IMR-90 (cell line): ENCODE measurements around the gene MBTPS1. TPM values are rescaled to one million over a fixed set of nuclear protein-coding genes. Genes with fewer than 3 reads are reported as not detected.

Experiments used
- ATAC-seq: fragments of 200-7000 bp; cut with Tn5 transposase; 2 replicates; pipeline ENCODE4 v1.9.1; 2020; ENCODE audit warnings: low read depth, mild to moderate bottlenecking, moderate library complexity
- BruUV-seq: library from RNA; stranded (reverse); fragments of 400-500 nt; replicated peaks from 2 replicates; lab custom pipeline; 2021; lab: Mats Ljungman, UMichigan
- CTCF ChIA-PET: fragments of 300-600 bp; formaldehyde crosslinking; extraction: SDS; loops from one replicate; lab custom pipeline; 2021; ENCODE audit warnings: antibody characterized with exemption; lab: Yijun Ruan, JAX
- POLR2A ChIA-PET: fragments of 300-600 bp; sonication (Branson Sonifier 250); formaldehyde crosslinking; loops from one replicate; lab custom pipeline; 2022; ENCODE audit warnings: antibody characterized with exemption; ENCODE audit not compliant: unreplicated experiment; lab: Charles Lee
- DNase-seq: peaks from one replicate; pipeline ENCODE4 v3.0.0; 2013
- H2AFZ ChIP-seq: replicated peaks from 2 replicates; pipeline ENCODE3; 2013; ENCODE audit warnings: low read length, mild to moderate bottlenecking; ENCODE audit not compliant: poor library complexity
- H2AK5ac ChIP-seq: 2 replicates; pipeline ENCODE4 v1.6.1; 2013; ENCODE audit warnings: low read depth, low read length, inconsistent platforms
- H2AK9ac ChIP-seq: replicated peaks from 2 replicates; pipeline ENCODE3; 2013; ENCODE audit warnings: mild to moderate bottlenecking, low read depth, low read length, moderate library complexity; ENCODE audit not compliant: poor library complexity
- H2BK120ac ChIP-seq: 2 replicates; pipeline ENCODE4 v1.6.1; 2013; ENCODE audit warnings: low read depth, low read length, inconsistent platforms
- H2BK15ac ChIP-seq: 3 replicates; pipeline ENCODE4 v1.6.1; 2013; ENCODE audit warnings: low read depth, low read length, inconsistent platforms
- H2BK20ac ChIP-seq: 2 replicates; pipeline ENCODE4 v1.6.1; 2013; ENCODE audit warnings: low read depth, mild to moderate bottlenecking, inconsistent platforms, low read length, moderate library complexity
- H2BK5ac ChIP-seq: 2 replicates; pipeline ENCODE4 v1.6.1; 2013; ENCODE audit warnings: mild to moderate bottlenecking, low read depth, low read length, inconsistent platforms; ENCODE audit not compliant: poor library complexity, severe bottlenecking
- H3K14ac ChIP-seq: replicated peaks from 2 replicates; pipeline ENCODE4 v1.6.1; 2013; ENCODE audit warnings: low read depth, low read length, inconsistent platforms
- H3K18ac ChIP-seq: 2 replicates; pipeline ENCODE4 v1.6.1; 2013; ENCODE audit warnings: low read depth, low read length, control low read depth
- H3K23ac ChIP-seq: 2 replicates; pipeline ENCODE4 v1.6.1; 2013; ENCODE audit warnings: low read depth, low read length, inconsistent platforms
- H3K27ac ChIP-seq: 2 replicates; pipeline ENCODE4 v1.5.1; 2013; ENCODE audit warnings: mild to moderate bottlenecking, control low read depth, low read length; ENCODE audit not compliant: insufficient read depth
- H3K27me3 ChIP-seq: 2 replicates; pipeline ENCODE4 v1.6.1; 2013; ENCODE audit warnings: low read length; ENCODE audit not compliant: control insufficient read depth, insufficient read depth
- H3K36me3 ChIP-seq: 2 replicates; pipeline ENCODE4 v1.6.1; 2013; ENCODE audit warnings: low read length, mixed read lengths; ENCODE audit not compliant: control insufficient read depth, insufficient read depth
- H3K4ac ChIP-seq: 2 replicates; pipeline ENCODE4 v1.6.1; 2013; ENCODE audit warnings: low read depth, low read length, inconsistent platforms
- H3K4me1 ChIP-seq: 2 replicates; pipeline ENCODE4 v1.6.1; 2013; ENCODE audit warnings: low read length, mixed read lengths; ENCODE audit not compliant: control insufficient read depth, insufficient read depth
- H3K4me2 ChIP-seq: 2 replicates; pipeline ENCODE4 v1.6.1; 2013; ENCODE audit warnings: low read depth, mild to moderate bottlenecking, control low read depth, low read length, moderate library complexity
- H3K4me3 ChIP-seq: 2 replicates; pipeline ENCODE4 v1.5.1; 2013; ENCODE audit warnings: low read depth, mild to moderate bottlenecking, control low read depth, low read length, moderate library complexity; ENCODE audit not compliant: insufficient read depth
- H3K56ac ChIP-seq: 2 replicates; pipeline ENCODE4 v1.6.1; 2013; ENCODE audit warnings: low read length, inconsistent platforms; ENCODE audit not compliant: insufficient read depth; ENCODE audit errors: extremely low read depth
- H3K79me1 ChIP-seq, 2 experiments: 2 replicates each; pipeline ENCODE4 v1.6.1; 2013; ENCODE audit warnings: low read length in 2 of 2, inconsistent platforms in 1 of 2, low read depth in 1 of 2
- H3K9ac ChIP-seq: 2 replicates; pipeline ENCODE4 v1.6.1; 2013; ENCODE audit warnings: low read depth, low read length, control low read depth
- H3K9me1 ChIP-seq: 2 replicates; pipeline ENCODE4 v1.6.1; 2013; ENCODE audit warnings: low read length, inconsistent platforms; ENCODE audit not compliant: insufficient read depth
- H3K9me3 ChIP-seq: 2 replicates; pipeline ENCODE4 v1.6.1; 2013; ENCODE audit warnings: low read length; ENCODE audit not compliant: control insufficient read depth, insufficient read depth
- H4K20me1 ChIP-seq: 2 replicates; pipeline ENCODE4 v1.6.1; 2013; ENCODE audit warnings: low read length, inconsistent platforms; ENCODE audit not compliant: insufficient read depth
- H4K5ac ChIP-seq: 2 replicates; pipeline ENCODE4 v1.6.1; 2013; ENCODE audit warnings: mild to moderate bottlenecking, low read depth, low read length, control low read depth
- H4K8ac ChIP-seq, 2 experiments: 2 replicates each; pipeline ENCODE4 v1.6.1; 2013; ENCODE audit warnings: low read depth in 2 of 2, low read length in 2 of 2, control low read depth in 1 of 2, inconsistent platforms in 1 of 2
- H4K91ac ChIP-seq: 2 replicates; pipeline ENCODE4 v1.6.1; 2013; ENCODE audit warnings: low read depth, low read length, inconsistent platforms; ENCODE audit not compliant: insufficient read depth
- BHLHE40 ChIP-seq: fragments of 150-350 bp; IDR thresholded peaks from 2 replicates; pipeline ENCODE4 v1.6.1; 2016; ENCODE audit warnings: mild to moderate bottlenecking, low read depth, low read length
- CEBPB ChIP-seq: IDR thresholded peaks from 2 replicates; pipeline ENCODE4 v1.6.1; 2012; ENCODE audit warnings: low read depth, low read length, improper control_type of control experiment
- CHD1 ChIP-seq: IDR thresholded peaks from 2 replicates; pipeline ENCODE4 v1.6.1; 2012; ENCODE audit warnings: low read depth, low read length, improper control_type of control experiment
- CTCF ChIP-seq: conservative IDR thresholded peaks from 2 replicates; pipeline ENCODE4 v1.5.1; 2012; ENCODE audit warnings: mild to moderate bottlenecking, low read depth, low read length, improper control_type of control experiment
- ELK1 ChIP-seq: fragments of 150-350 bp; IDR thresholded peaks from 2 replicates; pipeline ENCODE4 v1.6.1; 2016; ENCODE audit warnings: low read depth, mild to moderate bottlenecking, low read length, moderate library complexity, borderline replicate concordance
- FOS ChIP-seq: fragments of 150-350 bp; IDR thresholded peaks from 2 replicates; pipeline ENCODE4 v1.6.1; 2016; ENCODE audit warnings: low read depth, low read length
- MAFK ChIP-seq: IDR thresholded peaks from 2 replicates; pipeline ENCODE4 v1.6.1; 2012; ENCODE audit warnings: low read depth, low read length, improper control_type of control experiment
- MAZ ChIP-seq: IDR thresholded peaks from 2 replicates; pipeline ENCODE4 v1.6.1; 2012; ENCODE audit warnings: low read depth, mild to moderate bottlenecking, low read length, improper control_type of control experiment, moderate library complexity, borderline replicate concordance
- MXI1 ChIP-seq: IDR thresholded peaks from 2 replicates; pipeline ENCODE4 v1.6.1; 2012; ENCODE audit warnings: low read depth, mild to moderate bottlenecking, low read length, moderate library complexity, borderline replicate concordance
- NFE2L2 ChIP-seq: fragments of 150-350 bp; IDR thresholded peaks from 2 replicates; pipeline ENCODE4 v1.6.1; 2016; ENCODE audit warnings: low read depth, mild to moderate bottlenecking, low read length
- POLR2A ChIP-seq: IDR thresholded peaks from 2 replicates; pipeline ENCODE4 v1.6.1; 2012; ENCODE audit warnings: mild to moderate bottlenecking, low read depth, low read length
- RAD21 ChIP-seq: IDR thresholded peaks from 2 replicates; pipeline ENCODE4 v1.6.1; 2012; ENCODE audit warnings: low read length, improper control_type of control experiment
- RCOR1 ChIP-seq: IDR thresholded peaks from 2 replicates; pipeline ENCODE4 v1.6.1; 2012; ENCODE audit warnings: mild to moderate bottlenecking, low read length, improper control_type of control experiment; ENCODE audit not compliant: insufficient replicate concordance
- RFX5 ChIP-seq: IDR thresholded peaks from 2 replicates; pipeline ENCODE4 v1.8.0; 2012; ENCODE audit warnings: low read depth, mild to moderate bottlenecking, low read length, moderate library complexity
- SMC3 ChIP-seq: fragments of 150-350 bp; IDR thresholded peaks from 2 replicates; pipeline ENCODE4 v1.6.1; 2016; ENCODE audit warnings: low read depth, mild to moderate bottlenecking, antibody characterized with exemption, low read length, moderate library complexity
- USF2 ChIP-seq: fragments of 150-350 bp; IDR thresholded peaks from 2 replicates; pipeline ENCODE4 v1.6.1; 2017; ENCODE audit warnings: mild to moderate bottlenecking, antibody characterized with exemption, low read length, low read depth
- WGBS, 2 experiments: methylation state at CpG; one replicate each; pipeline versions ENCODE4 v1.1.5 to v1.1.7; 2013; ENCODE audit warnings: missing lambda C conversion rate in 2 of 2; ENCODE audit not compliant: insufficient read length in 1 of 2; ENCODE audit errors: extremely low coverage in 2 of 2; 5-methylcytosine and 5-hydroxymethylcytosine counted together
- dilution Hi-C: fragments of 300-500 bp; cut with HindIII; formaldehyde crosslinking; loops from one replicate; pipeline ENCODE4 v1.14.3; 2018; ENCODE audit warnings: low sequenced_read_pairs; ENCODE audit not compliant: unreplicated experiment
- in situ Hi-C: fragments of 300-500 bp; cut with MboI; formaldehyde crosslinking; loops from 3 replicates; pipeline ENCODE4 v1.14.3; 2019; ENCODE audit warnings: low sequenced_read_pairs, inconsistent platforms, mixed read lengths
- intact Hi-C: fragments of 100-400 bp; cut with micrococcal nuclease; formaldehyde crosslinking; loops from 2 replicates; pipeline ENCODE4 v1.10.0; 2022
- polyA plus RNA-seq, 3 experiments: library from polyadenylated mRNA; depleted of rRNA; stranded (reverse); fragments of >200 nt; gene quantifications; 2 replicates each; pipeline ENCODE4 v1.2.3, GENCODE V29; 2012; ENCODE audit warnings: low replicate concordance in 1 of 3
- total RNA-seq: library from RNA; depleted of rRNA; stranded (reverse); fragments of >200 nt; gene quantifications from 2 replicates; pipeline ENCODE4 v1.2.3, GENCODE V29; 2012

Gene MBTPS1
- total and polyA plus RNA-seq, 2 of the 4 experiments (the other 2 are of a cell fraction), result 59.0 to 70.4 TPM

- no peaks in the 10 kb centered on the region for H3K4me1 ChIP-seq
- DNase-seq (no peak), ATAC-seq (no peak)
- no TSS peak for BruUV-seq
- no peak overlapping the region for H2AFZ ChIP-seq
- H3K4me2 ChIP-seq, result no peak overlapping the region
- no peak overlapping the region for H4K8ac ChIP-seq
- 85% methylated on average over 5 of the region's 13 CpGs; no CpG with 5 or more reads in 1 of the 2 experiments for WGBS, 2 experiments
- in situ Hi-C loops, result no loop called here
- H4K91ac ChIP-seq, result no peak overlapping the region
- H3K23ac ChIP-seq, result no peak overlapping the region
- H3K18ac ChIP-seq, result no peak overlapping the region
- no peak overlapping the region for H2AK5ac ChIP-seq
- no peak overlapping the region for H3K14ac ChIP-seq
- H3K4ac ChIP-seq, result no peak overlapping the region
- TF ChIP-seq MXI1 (no peak), USF2 (no peak), MAFK (no peak), FOS (no peak), CTCF (no peak), RCOR1 (no peak), MAZ (no peak), BHLHE40 (no peak), RAD21 (no peak), ELK1 (no peak), SMC3 (no peak), CHD1 (no peak), POLR2A (no peak), RFX5 (no peak), CEBPB (no peak), NFE2L2 (no peak)
- H2BK15ac ChIP-seq, result no peak overlapping the region
- ChIA-PET POLR2A (no interaction called here), CTCF (no interaction called here)
- no peaks in the 10 kb centered on the region; a peak in 1 of 4 replicates for H3K79me1 ChIP-seq
- no peak overlapping the region for H3K56ac ChIP-seq
- no peak overlapping the region for H3K4me3 ChIP-seq
- 0 out of 2 replicates have a peak, but pooled peaks cover 3% of the 10 kb centered on the region for H4K20me1 ChIP-seq
- dilution Hi-C loops, result no loop called here
- H3K9ac ChIP-seq, result no peak overlapping the region
- no peaks in the 10 kb centered on the region for H3K27me3 ChIP-seq
- intact Hi-C loops, result no loop called here
- no peaks in the 10 kb centered on the region for H3K9me3 ChIP-seq
- peaks cover 56% of the 10 kb centered on the region for H3K36me3 ChIP-seq
- no peak overlapping the region for H2AK9ac ChIP-seq
- no peak overlapping the region for H2BK5ac ChIP-seq
- no peak overlapping the region for H2BK120ac ChIP-seq
- no peaks in the 10 kb centered on the region for H3K9me1 ChIP-seq
- H4K5ac ChIP-seq, result no peak overlapping the region
- no peak overlapping the region for H3K27ac ChIP-seq
- no peak overlapping the region for H2BK20ac ChIP-seq
Measured at GRCh38 chr16:84054916-84055315, 61.8 kb downstream of the MBTPS1 start.
